HFFc6 (cell line): ENCODE measurements around the gene IDI1. TPM values are rescaled to one million over a fixed set of nuclear protein-coding genes. Genes with fewer than 3 reads are reported as not detected.

Experiments used
- DNase-seq: peaks from one replicate; pipeline ENCODE4 v3.0.0-alpha.2; 2018
- H3K27ac Mint-ChIP-seq: 2 replicates; pipeline ENCODE4 v1.8.0; 2020; ENCODE audit warnings: mild to moderate bottlenecking, mixed read lengths
- H3K27me3 Mint-ChIP-seq: 2 replicates; pipeline ENCODE4 v1.8.0; 2021; ENCODE audit warnings: mild to moderate bottlenecking, moderate library complexity, mixed read lengths; ENCODE audit not compliant: insufficient read depth
- H3K36me3 Mint-ChIP-seq: 2 replicates; pipeline ENCODE4 v1.8.0; 2021; ENCODE audit warnings: low read depth, mixed read lengths
- H3K4me1 Mint-ChIP-seq: 2 replicates; pipeline ENCODE4 v1.8.0; 2020; ENCODE audit warnings: low read depth, mixed read lengths
- H3K4me3 Mint-ChIP-seq: 2 replicates; pipeline ENCODE4 v1.8.0; 2020; ENCODE audit warnings: mild to moderate bottlenecking, moderate library complexity, mixed read lengths
- H3K9me3 Mint-ChIP-seq: 2 replicates; pipeline ENCODE4 v1.8.0; 2020; ENCODE audit warnings: mild to moderate bottlenecking, mixed read lengths
- CTCF ChIP-seq: fragments of 200-600 bp; sonication (generic); IDR thresholded peaks from 2 replicates; pipeline ENCODE4 v1.5.0; 2021; ENCODE audit warnings: antibody characterized with exemption, mild to moderate bottlenecking
- total RNA-seq, 6 experiments: library from RNA; stranded (reverse); fragmentation: NEBNext Ultra II Directional; extraction: Animal tissue kit (Norgen Biotek cat#: 25700); gene quantifications; 2 replicates in 1 of 6; 3 replicates in 5 of 6; pipeline ENCODE4 v1.2.3, GENCODE V29; 2021

Gene IDI1
- total RNA-seq, 6 experiments from 2014 or later = 17.5 to 22.8 (median 20.2) TPM

DNA sequence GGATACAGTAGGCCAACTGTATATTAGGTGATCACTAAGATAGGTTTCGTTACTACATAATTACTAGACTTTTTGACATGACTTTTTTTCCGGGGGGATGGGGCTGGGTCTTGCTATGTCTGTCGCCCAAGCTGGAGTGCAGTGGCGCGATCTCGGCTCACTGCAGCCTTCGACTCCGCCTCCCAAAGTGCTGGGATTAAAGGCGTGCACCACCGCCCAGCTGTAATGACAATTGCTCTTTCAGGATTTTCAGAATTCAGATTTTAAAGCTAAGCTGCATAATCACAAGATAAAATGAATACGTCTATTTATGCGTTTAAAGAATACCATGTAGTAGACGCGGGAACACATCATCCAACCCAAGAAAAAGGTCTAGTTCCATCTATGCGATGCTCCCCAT, 982 bp downstream of the IDI1 start:
- no peaks in the 10 kb centered on the region for H3K9me3 Mint-ChIP-seq
- peak overlapping the region; percentile 96 for H3K4me3 Mint-ChIP-seq
- TF ChIP-seq CTCF = no peak
- peaks cover 16% of the 10 kb centered on the region for H3K36me3 Mint-ChIP-seq
- peaks cover 2% of the 10 kb centered on the region for H3K27me3 Mint-ChIP-seq
- no peak for DNase-seq
- H3K4me1 Mint-ChIP-seq = peaks cover 39% of the 10 kb centered on the region
- H3K27ac Mint-ChIP-seq = peak overlapping the region; percentile 99

DNA sequence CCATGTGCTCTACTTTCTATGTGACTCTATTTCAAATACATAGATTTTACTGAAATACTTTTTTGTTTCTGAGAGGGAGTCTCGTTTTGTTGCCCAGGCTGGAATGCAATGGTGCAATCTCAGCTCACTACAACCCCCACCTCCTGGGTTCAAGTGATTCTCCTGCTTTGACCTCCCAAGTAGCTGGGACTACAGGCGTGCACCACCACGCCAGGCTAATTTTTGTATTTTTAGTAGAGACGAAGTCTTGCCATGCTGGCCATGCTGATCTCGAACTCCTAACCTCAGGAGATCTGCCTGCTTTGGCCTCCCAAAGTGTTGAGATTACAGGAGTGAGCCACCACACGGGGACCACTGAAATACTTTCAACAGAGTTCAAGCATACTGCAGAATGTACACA, 3.5 kb downstream of the IDI1 start:
- Mint-ChIP-seq H3K9me3 (no peaks in the 10 kb centered on the region), H3K27me3 (peaks cover 2% of the 10 kb centered on the region), H3K4me1 (peaks cover 22% of the 10 kb centered on the region), H3K4me3 (no peak overlapping the region; the same call in 1 of the 2 replicates), H3K36me3 (peaks cover 17% of the 10 kb centered on the region), H3K27ac (no peak overlapping the region)
- DNase-seq = no peak
- no peak for TF ChIP-seq CTCF

GRCh38 chr10:1044964-1045363, 4.0 kb downstream of the IDI1 start:
- Mint-ChIP-seq H3K9me3 (no peaks in the 10 kb centered on the region), H3K27me3 (peaks cover 2% of the 10 kb centered on the region), H3K27ac (no peak overlapping the region), H3K36me3 (peaks cover 17% of the 10 kb centered on the region), H3K4me3 (no peak overlapping the region), H3K4me1 (peaks cover 18% of the 10 kb centered on the region)
- no peak for TF ChIP-seq CTCF
- DNase-seq = no peak

DNA sequence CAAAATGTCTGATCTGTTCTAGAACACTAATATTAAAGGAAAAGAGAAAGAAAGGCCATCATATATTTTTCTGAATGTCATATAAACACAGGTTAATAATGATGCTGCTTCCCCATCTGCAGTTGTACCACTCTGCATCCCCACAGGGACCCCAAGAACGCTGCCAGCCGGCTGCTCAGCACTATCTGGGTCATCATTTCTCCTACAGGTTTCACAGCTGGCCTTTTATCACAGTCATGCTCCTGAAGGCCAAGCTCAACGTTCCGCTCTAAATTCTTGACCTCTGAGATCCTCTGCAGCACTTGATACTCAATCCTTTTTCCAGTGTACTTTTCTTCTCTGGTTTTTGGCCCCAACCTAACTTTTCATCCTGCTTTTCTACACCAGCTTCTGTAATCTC, 4.8 kb downstream of the IDI1 start:
- Mint-ChIP-seq H3K9me3 (no peaks in the 10 kb centered on the region), H3K4me3 (no peak overlapping the region), H3K36me3 (peaks cover 17% of the 10 kb centered on the region), H3K4me1 (peaks cover 18% of the 10 kb centered on the region), H3K27me3 (no peaks in the 10 kb centered on the region; the same call in 1 of the 2 replicates), H3K27ac (no peak overlapping the region; the same call in 1 of the 2 replicates)
- no peak for TF ChIP-seq CTCF
- DNase-seq = no peak

DNA sequence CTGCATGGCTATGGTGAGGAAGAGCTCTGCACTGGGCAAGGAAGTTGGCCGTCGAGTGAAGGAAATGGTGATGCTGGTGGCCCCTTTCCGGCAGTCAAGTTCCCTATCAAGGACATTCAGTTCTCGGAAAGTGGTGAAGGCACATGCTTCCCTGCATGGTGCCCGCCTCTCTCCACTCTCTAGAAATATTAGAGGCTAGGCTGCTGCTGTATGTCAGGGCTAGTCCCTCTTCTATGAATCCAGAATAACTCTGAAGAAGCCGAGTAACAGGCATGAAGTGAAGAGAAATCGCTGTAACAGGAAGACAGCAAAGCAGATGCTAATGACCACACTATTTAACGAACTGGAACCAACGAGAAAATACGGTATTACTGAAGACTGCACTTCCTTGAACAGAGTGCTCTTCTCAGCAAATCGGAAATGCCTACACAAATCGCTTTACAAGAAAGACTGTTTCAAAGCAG, 5.4 kb downstream of the IDI1 start:
- TF ChIP-seq CTCF = no peak
- Mint-ChIP-seq H3K4me3 (no peak overlapping the region), H3K27ac (no peak overlapping the region), H3K36me3 (peaks cover 17% of the 10 kb centered on the region), H3K27me3 (no peaks in the 10 kb centered on the region; the same call in 1 of the 2 replicates), H3K9me3 (no peaks in the 10 kb centered on the region), H3K4me1 (peaks cover 18% of the 10 kb centered on the region)
- DNase-seq = no peak

DNA sequence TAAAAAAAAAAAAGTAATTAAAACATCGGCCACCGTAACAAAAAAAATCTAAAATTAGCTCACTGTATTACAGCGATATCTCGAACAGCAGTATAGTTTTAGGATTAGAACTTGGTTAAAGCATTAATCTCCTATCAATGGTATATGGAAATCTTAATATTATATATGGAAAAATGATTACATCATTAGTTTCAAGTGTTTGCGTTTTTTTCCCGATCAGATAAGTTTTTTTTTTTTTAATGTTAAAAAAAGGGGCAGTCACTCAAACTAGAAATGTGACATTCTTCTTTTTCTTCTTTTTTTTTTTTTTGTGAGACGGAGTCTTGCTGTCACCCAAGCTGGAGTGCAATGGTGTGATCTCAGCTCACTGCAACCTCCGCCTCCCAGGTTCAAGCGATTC, 7.4 kb downstream of the IDI1 start:
- peaks cover 7% of the 10 kb centered on the region for H3K36me3 Mint-ChIP-seq
- no peaks in the 10 kb centered on the region; the same call in 1 of the 2 replicates for H3K27me3 Mint-ChIP-seq
- H3K4me3 Mint-ChIP-seq = no peak overlapping the region
- H3K9me3 Mint-ChIP-seq = no peaks in the 10 kb centered on the region
- TF ChIP-seq CTCF = no peak
- no peak overlapping the region for H3K27ac Mint-ChIP-seq
- H3K4me1 Mint-ChIP-seq = peaks cover 8% of the 10 kb centered on the region; the same call in 1 of the 2 replicates
- DNase-seq = no peak
